HG03280 (cell line): ENCODE measurements around the gene KAZN.

Experiments
- ATAC-seq: cut with Tn5 transposase; IDR thresholded peaks from one replicate; pipeline ENCODE4 v1.9.1; 2021; ENCODE audit warnings: mild to moderate bottlenecking, moderate library complexity; ENCODE audit not compliant: unreplicated experiment

The KAZN gene

DNA sequence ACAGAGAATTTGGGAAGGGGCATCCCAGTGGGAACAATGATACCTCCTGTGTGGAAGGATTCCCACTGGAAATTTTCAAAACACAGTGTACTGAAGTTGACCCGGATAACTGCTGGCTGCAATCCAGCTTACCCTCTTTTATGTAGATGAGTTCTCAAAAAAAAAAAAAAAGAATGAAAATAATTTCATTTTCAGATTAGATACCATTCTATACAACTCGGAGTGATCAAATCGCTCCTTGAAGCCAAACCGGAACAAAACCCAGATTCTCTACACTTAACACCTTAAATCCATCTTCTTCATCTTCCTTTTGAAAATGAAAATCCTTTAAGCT lies 69.1 kb downstream of the KAZN start:
- ATAC-seq, result no peak

DNA sequence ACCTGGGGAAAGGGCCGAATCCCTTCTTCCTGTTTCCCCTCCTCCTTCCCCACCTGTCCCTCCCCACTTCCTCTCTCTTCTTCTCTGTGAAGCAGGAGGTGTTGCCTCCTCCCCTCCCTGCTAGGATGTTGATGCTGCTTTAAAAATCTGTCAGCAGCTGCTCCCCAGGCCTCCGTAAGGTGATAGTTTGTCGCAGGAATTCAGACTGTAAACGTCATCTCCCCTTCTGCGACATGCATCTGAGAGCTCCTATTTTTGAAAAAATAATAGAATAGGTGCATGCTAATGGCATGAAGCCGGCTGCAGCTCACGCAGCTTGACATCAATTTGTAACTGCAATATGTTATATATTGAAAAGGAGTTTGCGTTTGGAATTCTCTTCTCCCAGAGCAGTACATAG lies 70.1 kb downstream of the KAZN start:
- no peak for ATAC-seq

DNA sequence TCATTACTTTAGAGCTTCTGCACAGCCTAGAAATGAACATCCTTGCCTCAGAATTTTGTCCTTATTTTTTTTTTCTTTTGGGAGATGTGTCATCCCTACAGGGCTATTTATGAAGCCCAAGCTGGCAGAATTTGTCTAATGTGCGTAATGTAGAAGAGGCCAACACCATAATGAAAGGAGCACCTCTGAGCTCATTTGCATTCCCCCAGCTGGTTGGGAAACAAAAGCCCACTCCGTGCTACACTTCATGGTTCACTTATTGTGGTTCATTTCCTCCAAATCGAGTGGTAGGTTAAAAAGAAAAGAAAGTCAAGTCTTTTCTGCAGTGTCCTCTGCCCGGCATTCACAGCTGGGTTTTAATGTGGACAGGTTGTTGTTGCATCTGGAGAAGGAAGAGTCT lies 73.5 kb downstream of the KAZN start:
- ATAC-seq, result no peak

DNA sequence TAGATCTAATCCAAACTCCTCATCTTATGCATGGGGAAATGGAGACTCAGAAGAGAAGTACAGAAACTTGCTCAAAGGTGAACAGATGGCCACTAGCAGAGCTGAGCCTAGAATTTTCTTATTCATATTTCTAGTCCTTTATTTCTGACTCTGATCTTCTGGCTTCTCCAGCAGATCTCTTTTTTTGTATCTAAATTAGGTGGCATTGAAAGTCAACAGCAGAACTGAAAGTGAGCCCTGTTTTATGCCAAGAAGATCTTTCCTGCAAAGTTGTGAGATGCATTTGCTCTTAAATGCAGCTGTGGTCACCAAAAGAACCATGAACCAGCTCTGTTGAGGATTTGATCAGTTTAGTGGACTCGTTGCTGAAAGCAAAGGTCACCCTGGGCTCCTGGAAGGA lies 75.5 kb downstream of the KAZN start:
- ATAC-seq, result no peak

DNA sequence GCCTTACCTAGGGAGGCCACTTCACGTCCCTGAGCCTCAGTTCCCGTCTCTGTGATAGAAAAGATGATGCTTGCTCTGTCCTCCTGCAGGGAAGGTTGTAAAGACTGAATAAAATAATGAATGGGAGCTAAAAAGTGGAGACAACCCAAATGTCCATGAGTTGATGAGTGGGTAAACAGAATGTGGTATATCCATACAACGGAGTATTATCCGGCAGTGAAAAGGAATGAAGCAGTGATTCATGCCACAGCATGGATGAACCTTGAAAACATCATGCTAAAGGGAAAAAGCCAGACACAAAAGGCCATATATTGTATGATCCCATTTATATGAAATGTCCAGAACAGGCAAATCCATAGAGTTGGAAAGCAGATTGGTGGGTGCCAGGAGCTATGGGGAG lies 77.9 kb downstream of the KAZN start:
- no peak for ATAC-seq

DNA sequence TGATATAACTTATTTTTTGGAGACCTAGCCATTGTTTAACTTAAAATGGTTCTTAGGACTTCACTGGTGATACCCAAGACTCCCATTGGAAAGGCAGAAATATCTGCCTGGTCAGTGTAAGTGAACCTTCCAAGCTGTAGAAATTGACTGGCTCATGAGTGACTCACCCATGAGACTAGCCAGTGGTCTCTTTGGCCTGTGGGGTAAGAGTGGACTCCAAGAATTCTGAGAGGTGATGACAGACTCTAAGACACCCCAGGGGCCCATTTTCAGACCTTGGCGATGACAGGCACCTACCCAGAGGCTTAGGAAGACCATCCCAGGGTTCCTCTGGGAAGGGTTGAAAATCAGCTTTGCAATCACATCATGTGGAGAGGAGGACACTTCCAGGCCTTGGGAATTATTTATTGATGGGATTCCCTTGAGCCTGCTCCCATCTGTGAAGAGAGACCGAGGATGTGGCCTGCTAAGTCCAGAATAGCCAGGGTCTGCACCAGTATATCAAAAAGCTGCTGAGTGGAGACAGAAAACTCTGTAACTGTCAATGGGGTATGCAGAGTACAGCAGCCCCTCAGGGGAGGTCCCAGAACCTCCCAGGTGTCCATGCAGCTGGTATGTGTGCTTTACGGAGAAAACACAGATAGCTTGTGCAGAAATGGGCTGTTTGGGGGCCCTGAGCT lies 78.9 kb downstream of the KAZN start:
- ATAC-seq, result no peak

DNA sequence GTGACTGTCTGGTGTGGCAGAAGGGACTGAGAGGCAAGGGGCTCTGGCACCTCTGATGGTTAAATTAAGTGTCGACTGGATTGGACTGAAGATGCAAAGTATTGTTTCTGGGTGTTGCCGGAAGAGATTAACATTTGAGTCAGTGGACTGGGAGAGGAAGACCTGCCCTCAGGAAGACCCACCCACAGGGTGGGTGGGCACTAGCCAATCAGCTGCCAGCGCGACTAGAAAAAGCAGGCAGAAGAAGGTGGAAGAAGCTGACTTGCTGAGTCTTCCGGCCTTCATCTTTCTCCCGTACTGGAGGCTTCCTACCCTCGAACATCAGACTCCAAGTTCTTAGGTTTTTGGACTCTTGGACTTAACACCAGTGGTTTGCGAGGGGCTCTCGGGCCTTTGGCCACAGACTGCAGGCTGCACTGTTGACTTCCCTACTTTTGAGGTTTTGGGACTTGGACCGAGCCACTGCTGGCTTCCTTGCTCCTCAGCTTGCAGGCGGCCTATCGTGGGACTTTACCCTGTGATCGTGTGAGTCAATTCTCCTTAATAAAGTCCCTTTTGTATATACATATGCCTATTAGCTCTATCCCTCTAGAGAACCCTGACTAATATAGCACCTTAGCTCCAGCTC lies 79.6 kb downstream of the KAZN start:
- ATAC-seq, result no peak

DNA sequence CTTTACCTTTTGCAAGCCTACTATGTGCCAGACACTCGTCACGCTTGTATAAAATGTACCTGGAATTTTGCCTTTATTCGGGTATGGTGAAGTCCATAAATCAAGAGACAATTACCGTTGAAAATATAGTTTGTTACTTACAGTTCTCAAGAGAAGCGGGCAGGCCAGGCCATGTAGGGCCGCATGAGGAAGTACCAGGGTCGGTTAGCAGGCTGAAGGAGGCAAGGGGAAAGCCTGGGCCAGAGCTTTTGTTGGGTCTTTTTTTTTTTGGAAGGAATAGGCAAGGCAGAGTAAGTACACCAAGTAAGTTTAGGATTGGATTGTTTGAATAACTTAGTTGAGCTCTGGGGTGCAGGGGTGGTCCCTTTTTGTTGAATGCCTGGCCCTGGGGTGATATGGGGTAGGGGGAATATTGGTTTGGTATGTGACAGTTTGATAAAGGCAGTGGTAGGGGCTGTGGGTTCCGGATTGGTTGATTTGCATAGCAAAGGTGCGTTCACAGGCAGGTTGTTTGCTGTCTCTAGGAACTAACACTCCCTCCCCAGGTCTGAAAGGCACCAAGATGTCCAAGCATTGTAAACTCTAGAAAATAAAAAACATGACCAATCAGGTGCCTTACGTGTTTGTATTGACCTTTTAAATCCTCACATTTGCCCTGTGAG lies 80.7 kb downstream of the KAZN start:
- ATAC-seq, result no peak

DNA sequence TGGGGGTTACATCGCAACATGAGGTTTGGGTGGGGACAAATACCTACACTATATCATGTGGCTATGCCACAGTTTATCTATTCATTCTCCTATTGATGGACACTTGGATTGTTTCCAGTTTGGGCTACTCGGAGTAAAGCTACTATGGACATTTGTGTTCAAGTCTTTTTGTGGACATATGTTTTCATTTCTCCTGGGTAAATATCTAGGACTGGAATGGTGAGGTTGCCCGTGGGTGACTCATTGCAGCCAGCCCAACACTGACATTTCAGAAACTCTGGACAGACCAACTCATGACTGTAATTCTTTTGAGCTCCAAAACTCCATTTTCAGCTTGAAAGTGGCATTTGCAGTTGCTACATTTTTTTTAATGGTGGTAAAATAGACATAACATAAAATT lies 82.7 kb downstream of the KAZN start:
- no peak for ATAC-seq

DNA sequence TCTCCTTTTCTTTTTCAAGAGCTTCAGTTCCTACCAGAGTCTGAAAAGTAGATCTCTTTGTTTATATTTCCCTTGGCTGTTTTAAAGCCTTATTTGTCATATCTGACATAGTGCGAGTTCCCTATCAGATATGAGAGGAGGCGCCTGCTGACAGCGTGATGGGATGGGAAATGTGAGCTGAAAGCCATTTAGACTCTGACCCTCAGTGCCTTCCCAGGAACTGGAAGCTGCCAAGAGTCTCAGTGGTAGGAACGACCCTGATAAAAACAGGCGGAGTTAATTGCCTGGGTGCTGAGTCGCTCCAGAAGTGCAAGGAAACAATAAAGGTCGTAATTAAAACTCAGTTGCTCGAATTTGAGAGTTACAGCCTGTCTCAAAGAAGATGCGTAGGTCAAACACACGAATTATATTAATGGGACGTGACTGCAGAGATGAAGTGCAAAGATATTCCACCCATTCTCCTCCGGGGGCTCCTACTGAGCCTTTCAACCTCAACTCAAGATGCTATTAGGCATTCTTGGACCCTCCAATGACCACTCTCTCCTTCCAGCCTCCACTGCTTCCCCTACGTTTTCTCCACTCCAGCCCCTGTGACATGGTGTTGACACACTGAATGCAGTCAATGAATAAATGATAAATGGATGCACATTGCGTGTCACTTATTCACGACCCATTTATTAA lies 84.6 kb downstream of the KAZN start:
- no peak for ATAC-seq

DNA sequence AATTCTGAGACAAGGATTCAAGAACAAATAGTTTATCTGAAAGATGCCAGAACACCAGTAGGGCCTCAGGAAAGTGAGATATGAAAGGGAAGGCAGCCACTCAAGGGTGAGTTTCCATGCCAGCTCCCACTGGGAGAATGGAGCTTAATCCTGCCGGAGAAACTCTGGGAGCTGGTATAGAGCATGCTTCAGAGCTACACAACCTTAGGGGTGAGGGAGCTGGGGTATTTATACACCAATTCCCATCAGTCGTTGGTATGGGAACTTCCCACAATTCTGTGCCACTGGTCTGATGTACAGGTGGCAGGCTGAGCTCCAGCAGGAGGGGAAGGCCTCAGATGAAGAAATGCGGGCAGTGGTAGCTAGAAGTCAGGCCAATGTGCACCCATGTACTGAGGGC lies 86.6 kb downstream of the KAZN start:
- ATAC-seq, result no peak

DNA sequence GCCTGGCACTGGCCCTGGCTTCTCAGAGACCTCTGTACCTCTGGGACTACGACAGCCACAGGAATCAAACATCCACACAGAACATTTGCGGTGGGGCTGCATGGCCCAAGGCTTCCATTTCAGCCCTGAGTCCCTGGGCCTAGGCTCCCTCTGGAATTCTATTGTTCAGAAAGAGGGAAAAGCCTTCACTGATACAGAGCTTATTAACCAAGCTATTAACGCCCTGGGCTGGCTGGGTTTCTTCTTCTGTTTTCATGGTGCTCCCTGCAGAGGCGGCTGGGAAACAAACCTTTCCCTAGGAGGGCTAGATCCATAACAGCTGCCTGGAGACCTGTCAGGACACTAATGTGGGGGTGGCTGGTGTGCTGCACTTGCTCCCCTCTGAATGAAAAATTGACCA lies 88.2 kb downstream of the KAZN start:
- no peak for ATAC-seq

DNA sequence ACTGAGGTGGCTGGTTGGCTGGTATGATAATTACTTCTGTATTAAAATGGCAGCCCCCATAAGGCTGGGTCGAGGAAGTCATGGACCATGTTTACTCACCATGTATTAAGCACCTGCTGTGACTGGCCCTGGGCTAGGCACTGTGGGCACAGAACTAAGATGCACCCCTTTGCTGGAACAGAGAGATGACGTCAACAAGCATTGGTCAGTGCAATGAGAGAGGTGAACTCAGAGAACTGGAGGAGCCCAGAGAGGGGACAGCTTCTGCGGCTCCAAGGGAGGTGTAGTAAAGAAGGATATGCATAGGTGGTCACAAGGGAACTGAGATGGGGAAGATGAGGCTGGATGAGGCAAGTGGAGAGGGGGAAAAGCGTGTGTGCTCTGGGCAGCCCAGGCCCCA lies 88.7 kb downstream of the KAZN start:
- ATAC-seq, result no peak

DNA sequence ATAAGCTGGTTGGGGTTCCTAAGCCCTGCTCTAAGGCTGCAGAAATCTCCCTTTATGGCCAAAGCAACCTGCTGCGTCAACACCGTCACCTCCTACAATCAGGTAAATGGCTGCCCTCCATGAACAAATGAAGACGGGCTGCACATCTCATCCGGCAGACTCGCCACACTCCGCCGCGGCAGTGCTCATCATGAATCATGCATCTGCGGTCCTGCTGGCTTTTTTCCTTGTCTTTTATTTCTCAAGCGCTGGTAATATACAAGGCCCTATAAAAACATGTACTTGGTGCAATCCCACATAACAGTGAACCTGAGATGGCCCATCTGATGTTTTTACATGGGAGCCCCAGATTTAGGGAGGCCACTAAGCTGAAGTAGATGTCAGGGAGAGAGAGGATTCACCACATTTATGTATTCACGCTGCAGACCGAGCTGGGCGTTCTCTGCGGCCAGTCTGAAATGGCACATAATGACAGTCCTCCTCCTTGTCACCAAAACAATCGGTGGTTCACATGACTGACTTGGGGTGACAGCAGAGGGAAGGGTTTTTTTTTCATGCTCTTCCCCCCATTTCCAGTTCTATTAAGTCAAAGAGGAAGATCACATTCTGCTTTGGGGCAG lies 91.6 kb downstream of the KAZN start:
- no peak for ATAC-seq

DNA sequence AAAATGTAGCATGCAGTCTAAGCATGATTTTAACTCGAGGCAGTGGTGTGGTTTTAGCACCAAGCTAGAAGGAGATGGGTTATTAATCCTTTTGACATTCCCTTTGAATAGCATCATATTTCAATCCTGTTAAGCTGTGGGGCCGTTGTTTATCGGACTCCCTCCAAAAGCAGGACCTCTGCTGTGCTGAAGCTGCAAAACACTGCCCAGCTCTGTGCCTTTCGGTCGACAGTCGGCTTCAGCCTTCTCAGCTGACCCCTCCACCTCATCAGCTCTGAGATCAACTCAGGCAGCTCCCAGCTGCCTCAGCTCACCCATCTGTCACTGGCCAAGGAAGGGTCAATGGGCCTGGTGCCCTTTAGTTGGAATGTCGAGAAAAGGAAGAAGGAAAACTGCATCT lies 95.5 kb downstream of the KAZN start:
- ATAC-seq, result no peak

DNA sequence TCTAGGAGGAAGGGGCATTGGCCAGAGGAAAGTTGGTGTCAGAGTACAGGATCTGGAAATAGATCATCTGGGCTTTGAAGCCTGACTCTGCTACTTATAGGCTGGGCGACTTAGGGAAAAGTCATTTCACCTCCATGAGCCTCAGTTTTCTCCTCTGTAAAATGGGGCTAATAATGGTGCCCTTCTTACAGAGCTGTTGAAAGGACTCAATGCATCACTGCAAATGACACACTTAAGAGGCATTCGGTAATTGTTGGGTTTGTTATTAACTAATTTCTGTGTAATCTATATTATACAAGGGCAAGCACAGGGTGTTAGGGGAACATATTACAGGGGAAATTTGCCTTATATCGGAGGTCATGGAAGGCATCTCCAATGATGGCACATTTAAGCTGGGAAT lies 96.1 kb downstream of the KAZN start:
- ATAC-seq, result no peak

DNA sequence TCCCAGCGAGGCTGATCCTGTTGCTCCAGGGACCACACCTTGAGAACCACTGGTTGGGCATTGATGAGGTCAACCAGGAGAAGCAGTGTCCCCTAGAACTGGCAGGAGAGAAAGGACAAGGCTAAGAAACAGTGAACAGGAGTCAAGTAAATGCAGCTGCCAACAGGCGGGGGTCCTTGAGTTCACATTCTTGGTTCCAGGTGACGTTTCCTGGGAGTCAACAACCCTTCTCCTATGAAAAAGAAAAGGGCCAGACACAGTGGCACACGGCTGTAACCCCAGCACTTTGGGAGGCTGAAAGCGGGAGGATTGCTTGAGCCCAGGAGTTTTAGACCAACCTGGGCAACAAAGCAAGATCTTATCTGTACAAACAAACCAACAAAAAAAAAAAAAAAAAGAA lies 98.3 kb downstream of the KAZN start:
- no peak for ATAC-seq

DNA sequence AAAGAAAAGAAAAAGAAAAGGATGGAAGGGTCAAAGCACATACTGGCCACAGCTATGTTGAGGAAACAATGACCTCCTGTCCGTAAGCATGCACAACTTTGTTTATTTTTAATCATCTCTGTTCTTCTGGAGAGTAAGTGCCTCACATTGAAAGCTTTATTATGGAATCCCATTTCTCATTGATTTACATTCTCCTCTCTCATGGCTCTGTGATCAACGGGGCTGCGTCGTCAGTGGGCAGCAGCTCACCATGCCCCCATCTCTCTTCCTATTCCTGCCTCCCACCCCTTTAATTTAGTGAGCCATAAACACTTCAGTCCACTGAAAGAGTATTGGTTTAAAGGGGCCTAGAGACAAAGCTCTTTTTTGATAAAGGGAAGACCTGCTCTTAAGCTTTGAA lies 98.9 kb downstream of the KAZN start:
- ATAC-seq, result no peak

DNA sequence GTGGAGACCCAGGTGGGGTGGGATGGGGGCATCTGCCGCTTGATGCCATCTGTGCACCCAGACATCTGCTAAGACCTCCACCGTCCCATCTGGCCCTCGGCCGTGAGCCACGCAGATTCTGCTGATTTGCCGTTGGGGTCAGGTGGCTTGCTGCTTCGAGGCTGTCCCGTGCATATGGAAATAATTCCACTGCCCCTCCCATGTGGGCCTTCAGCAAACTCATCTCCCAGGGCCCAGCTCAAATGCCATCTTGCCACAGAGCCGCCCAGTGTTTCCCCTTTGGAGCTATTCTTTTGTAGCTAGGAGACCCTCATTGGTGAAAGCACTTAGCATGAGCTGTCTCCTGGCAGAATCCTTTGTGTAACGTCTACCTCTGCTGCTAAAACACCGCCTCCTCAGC lies 99.8 kb downstream of the KAZN start:
- no peak for ATAC-seq

DNA sequence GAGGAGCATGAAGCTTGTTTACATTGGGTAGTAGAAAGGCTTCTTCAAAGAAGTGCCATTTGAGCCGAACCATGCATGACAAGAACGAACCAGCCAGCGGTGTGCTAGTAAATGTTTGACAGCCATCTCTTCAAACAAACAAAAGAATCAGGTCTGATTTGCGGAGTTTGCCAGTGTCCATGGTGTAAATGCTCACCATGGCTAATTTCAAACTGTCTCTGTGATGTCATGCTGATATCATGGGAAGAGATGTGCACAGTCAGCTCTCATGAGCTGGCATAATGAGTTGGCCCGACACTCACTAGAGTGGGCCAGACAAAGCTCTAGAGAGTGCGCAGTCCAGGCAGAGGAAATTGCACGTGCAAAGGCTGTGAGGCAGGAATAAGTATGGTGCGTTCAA lies 101.1 kb downstream of the KAZN start:
- no peak for ATAC-seq

DNA sequence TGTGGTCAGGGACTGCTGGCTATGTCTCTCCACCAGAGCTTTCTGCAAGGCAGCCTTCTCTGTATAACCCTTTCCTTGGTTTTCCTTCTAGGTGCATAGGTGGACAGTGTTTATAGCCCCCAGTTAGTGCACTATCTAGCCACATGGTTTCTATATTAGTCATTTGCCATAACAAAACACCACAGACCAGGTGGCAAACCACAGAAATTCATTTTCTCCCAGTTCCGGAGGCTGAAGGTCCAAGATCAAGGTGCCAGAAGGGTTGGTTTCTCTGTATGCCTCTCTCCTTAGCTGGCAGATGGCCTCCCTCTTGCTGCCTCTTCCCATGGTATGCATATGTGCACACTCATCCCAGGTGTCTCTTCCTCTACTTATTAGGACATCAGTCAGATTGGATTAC lies 106.4 kb downstream of the KAZN start:
- no peak for ATAC-seq

DNA sequence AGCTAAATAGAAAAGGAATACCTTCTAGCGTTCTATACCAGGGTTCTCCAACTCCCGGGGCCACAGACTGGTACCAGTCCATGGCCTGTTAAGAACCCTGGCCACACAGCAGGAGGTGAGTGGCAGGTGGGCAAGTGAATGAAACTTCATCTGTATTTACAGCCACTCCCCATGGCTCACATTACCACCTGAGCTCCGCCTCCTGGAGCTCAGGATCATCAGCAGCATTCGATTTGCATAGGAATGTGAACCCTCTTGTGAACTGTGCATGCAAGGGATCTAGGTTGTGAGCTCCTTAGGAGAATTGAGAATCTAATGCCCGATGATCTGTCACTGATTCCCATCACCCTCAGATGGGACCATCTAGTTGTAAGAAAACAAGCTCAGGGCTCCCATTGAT lies 107.3 kb downstream of the KAZN start:
- ATAC-seq, result no peak
